LNCAP (cell line): Measurements from ENCODE around the gene PCBD1.

ENCODE experiments used
- TF ChIP-seq, protein P1 (sequence below): fragments of 450-650 bp; IDR thresholded peaks from 2 replicates; pipeline ENCODE4 v1.5.1; 2017; ENCODE audit warnings: mild to moderate bottlenecking

The PCBD1 gene

GRCh38 chr10:70885481-70885880 is 2.9 kb downstream of the PCBD1 start:
- TF ChIP-seq, protein P1, sequence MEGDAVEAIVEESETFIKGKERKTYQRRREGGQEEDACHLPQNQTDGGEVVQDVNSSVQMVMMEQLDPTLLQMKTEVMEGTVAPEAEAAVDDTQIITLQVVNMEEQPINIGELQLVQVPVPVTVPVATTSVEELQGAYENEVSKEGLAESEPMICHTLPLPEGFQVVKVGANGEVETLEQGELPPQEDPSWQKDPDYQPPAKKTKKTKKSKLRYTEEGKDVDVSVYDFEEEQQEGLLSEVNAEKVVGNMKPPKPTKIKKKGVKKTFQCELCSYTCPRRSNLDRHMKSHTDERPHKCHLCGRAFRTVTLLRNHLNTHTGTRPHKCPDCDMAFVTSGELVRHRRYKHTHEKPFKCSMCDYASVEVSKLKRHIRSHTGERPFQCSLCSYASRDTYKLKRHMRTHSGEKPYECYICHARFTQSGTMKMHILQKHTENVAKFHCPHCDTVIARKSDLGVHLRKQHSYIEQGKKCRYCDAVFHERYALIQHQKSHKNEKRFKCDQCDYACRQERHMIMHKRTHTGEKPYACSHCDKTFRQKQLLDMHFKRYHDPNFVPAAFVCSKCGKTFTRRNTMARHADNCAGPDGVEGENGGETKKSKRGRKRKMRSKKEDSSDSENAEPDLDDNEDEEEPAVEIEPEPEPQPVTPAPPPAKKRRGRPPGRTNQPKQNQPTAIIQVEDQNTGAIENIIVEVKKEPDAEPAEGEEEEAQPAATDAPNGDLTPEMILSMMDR: no peak

DNA sequence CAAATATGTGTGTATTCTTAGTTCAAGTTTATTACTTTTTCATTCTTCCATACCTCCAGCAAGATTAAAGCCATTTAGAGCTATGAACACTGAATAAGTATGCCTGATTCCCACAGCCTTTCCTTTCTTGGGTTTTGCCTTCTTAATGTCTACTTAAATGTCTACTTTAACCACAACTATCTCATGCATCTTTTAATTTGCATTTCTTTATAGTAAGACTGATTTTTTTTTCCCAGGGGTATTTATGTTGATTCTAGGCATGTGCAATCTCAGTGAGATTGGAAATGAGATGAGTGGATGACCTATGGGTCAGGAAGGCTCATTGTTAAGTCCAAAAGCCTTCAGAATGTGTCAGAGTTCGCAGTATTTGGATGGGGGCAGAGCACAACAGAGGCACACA is 3.6 kb downstream of the PCBD1 start:
- TF ChIP-seq, protein P1: no peak

DNA sequence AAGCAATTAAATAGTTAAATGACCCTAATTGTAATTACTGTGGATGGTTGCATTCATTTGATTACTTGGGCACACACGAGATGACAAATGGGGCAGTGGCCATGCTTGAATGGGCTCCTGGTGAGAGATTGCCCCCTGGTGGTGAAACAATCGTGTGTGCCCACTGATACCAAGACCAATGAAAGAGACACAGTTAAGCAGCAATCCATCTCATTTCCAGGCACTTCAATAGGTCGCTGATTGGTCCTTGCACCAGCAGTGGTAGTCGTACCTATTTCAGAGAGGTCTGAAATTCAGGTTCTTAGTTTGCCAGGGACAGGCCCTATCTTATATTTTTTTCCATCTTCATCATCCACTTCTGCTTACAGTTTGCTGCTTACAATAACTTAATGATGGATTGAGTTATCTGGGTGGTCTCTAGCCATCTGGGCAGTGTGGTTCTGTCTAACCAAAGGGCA is 8.3 kb downstream of the PCBD1 start:
- TF ChIP-seq, protein P1: peak; percentile 93

DNA sequence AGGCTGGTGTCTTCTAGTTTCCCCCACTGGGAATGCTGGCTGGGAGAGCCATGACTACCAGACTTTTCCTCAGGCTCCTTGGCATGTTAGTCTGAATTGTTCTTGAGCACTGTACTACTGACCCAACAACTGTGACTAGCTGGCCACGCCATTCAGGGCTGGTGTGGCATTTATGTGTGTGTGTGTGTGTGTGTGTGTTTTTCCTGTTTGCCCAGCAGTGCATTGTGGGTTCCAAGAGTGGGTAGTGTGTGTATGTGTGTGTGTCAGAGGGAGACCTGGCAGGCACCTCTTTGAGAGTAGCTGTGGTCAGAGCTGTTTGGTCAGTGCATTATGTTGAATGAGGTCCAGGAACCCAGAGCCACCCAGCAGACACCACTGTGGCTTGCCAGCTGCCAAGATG is 9.2 kb downstream of the PCBD1 start:
- TF ChIP-seq, protein P1: no peak

GRCh38 chr10:70874061-70874460 is 14.3 kb downstream of the PCBD1 start:
- TF ChIP-seq, protein P1: no peak

DNA sequence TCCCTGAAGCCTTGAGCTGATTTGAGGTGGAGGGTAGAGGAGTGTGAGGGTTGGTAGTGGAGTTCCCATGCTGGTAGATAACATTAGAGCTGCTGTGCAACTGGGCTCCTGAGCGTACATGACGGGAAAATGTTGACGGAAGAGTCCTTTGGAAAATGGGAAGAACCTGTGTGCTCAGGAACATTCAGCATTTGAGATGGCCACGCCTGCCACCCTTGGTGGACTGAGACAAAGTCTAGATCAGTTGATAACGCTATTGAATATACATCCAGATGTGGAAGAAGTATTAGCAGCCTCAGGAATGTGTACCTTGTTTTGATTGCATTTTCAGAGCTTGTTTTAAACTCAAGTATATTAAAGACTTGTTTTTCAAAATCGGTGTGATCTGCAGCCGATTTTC is 16.1 kb downstream of the PCBD1 start:
- TF ChIP-seq, protein P1: no peak

GRCh38 chr10:70866424-70866823 is 21.9 kb downstream of the PCBD1 start:
- TF ChIP-seq, protein P1: no peak

- TF ChIP-seq, protein P1: no peak
Measured at GRCh38 chr10:70864935-70865334, 23.4 kb downstream of the PCBD1 start.
